ENCODE measurements around the gene VPS9D1. TPM values are rescaled to one million over a fixed set of nuclear protein-coding genes. Genes with fewer than 3 reads are reported as not detected.
"Not testable (repeated sequence)": the region's sequence is repeated elsewhere in the genome, so short reads cannot be mapped to it uniquely, and the experiment has no call there.

VPS9D1 gene
- total RNA-seq, 1 experiment from 2014 or later, result 6.3 TPM

- no TSS peak for BruUV-seq (replicated peaks)
- POLR2A ChIA-PET, result interaction anchor here (0.5 kb wide), 1 partner anchor 1220 kb away, joined by 3 read pairs; no protein-coding TSS in a partner anchor
Measured at GRCh38 chr16:89695086-89695874, 25.4 kb downstream of the VPS9D1 start.

GRCh38 chr16:89694784-89695085 is 26.0 kb downstream of the VPS9D1 start:
- CTCF ChIA-PET, result not testable (repeated sequence)

More at GRCh38 chr16:89695086-89695874, 25.4 kb downstream of the VPS9D1 start:
- intact Hi-C loops (cut with micrococcal nuclease; ENCODE audit: unreplicated experiment), result no loop called here
- Histone ChIP-seq H3K27ac (ENCODE audit: low read length) (no peak overlapping the region), H3K4me1 (ENCODE audit: control insufficient read depth, insufficient read depth, low read length) (no peaks in the 10 kb centered on the region; the same call in 1 of the 2 replicates), H3K4me3 (ENCODE audit: low read depth in 2 of 2, low read length in 2 of 2) (no peak overlapping the region), H3K9me3 (ENCODE audit: control insufficient read depth, insufficient read depth, low read depth, low read length) (no peaks in the 10 kb centered on the region), H3K36me3 (ENCODE audit: control insufficient read depth, insufficient read depth, low read length) (no peaks in the 10 kb centered on the region), H3K27me3 (ENCODE audit: control insufficient read depth, insufficient read depth, low read length) (no peaks in the 10 kb centered on the region)
- ATAC-seq (peak; percentile 15), DNase-seq (ENCODE audit: low read depth, low spot score) (no peak)
- CTCF ChIA-PET, result interaction anchor here (0.7 kb wide), 1 partner anchor 51 kb away, joined by 3 read pairs; no protein-coding TSS in a partner anchor
- in situ Hi-C loops (cut with HindIII; ENCODE audit: low pct_unique_long_range_greater_than_20kb, low sequenced_read_pairs), result no loop called here
- no peak for TF ChIP-seq TCF7L2 (IDR thresholded peaks at IDR 0.05; ENCODE audit: low read depth, low read length)
- TF ChIP-seq SIN3A (IDR thresholded peaks at IDR 0.05; ENCODE audit: borderline replicate concordance, insufficient read depth, low read depth, low read length), result no peak
- no peak for TF ChIP-seq POLR2AphosphoS5 (IDR thresholded peaks at IDR 0.05; ENCODE audit: low read depth, low read length)
- TF ChIP-seq REST (IDR thresholded peaks at IDR 0.05; ENCODE audit: insufficient read depth in 1 of 2, low read depth in 2 of 2, low read length in 1 of 2), result no peak
- TF ChIP-seq, protein P1, sequence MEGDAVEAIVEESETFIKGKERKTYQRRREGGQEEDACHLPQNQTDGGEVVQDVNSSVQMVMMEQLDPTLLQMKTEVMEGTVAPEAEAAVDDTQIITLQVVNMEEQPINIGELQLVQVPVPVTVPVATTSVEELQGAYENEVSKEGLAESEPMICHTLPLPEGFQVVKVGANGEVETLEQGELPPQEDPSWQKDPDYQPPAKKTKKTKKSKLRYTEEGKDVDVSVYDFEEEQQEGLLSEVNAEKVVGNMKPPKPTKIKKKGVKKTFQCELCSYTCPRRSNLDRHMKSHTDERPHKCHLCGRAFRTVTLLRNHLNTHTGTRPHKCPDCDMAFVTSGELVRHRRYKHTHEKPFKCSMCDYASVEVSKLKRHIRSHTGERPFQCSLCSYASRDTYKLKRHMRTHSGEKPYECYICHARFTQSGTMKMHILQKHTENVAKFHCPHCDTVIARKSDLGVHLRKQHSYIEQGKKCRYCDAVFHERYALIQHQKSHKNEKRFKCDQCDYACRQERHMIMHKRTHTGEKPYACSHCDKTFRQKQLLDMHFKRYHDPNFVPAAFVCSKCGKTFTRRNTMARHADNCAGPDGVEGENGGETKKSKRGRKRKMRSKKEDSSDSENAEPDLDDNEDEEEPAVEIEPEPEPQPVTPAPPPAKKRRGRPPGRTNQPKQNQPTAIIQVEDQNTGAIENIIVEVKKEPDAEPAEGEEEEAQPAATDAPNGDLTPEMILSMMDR (IDR thresholded peaks at IDR 0.05), result no peak

More at GRCh38 chr16:89694784-89695085, 26.0 kb downstream of the VPS9D1 start:
- POLR2A ChIA-PET, result interaction anchor here (0.5 kb wide), 1 partner anchor 1220 kb away, joined by 3 read pairs; no protein-coding TSS in a partner anchor
- BruUV-seq (replicated peaks); H3K4me3 ChIP-seq (ENCODE audit: low read depth in 2 of 2, low read length in 2 of 2); H3K9me3 ChIP-seq (ENCODE audit: control insufficient read depth, insufficient read depth, low read depth, low read length); ATAC-seq; H3K27ac ChIP-seq (ENCODE audit: low read length); DNase-seq (ENCODE audit: low read depth, low spot score); H3K27me3 ChIP-seq (ENCODE audit: control insufficient read depth, insufficient read depth, low read length); in situ Hi-C loops (cut with HindIII; ENCODE audit: low pct_unique_long_range_greater_than_20kb, low sequenced_read_pairs); H3K36me3 ChIP-seq (ENCODE audit: control insufficient read depth, insufficient read depth, low read length); H3K4me1 ChIP-seq (ENCODE audit: control insufficient read depth, insufficient read depth, low read length); intact Hi-C loops (cut with micrococcal nuclease; ENCODE audit: unreplicated experiment): not testable (repeated sequence)
